HG02885 (cell line): Measurements from ENCODE around the gene PGS1.

Experiments used
- ATAC-seq: cut with Tn5 transposase; IDR thresholded peaks from one replicate; pipeline ENCODE4 v1.9.1; 2021; ENCODE audit warnings: mild to moderate bottlenecking; ENCODE audit not compliant: unreplicated experiment, poor library complexity

Gene PGS1

GRCh38 chr17:78381601-78382232 is 3.3 kb downstream of the PGS1 start:
- no peak for ATAC-seq

- ATAC-seq = peak; percentile 53
Measured at GRCh38 chr17:78383725-78384471, 5.4 kb downstream of the PGS1 start.

DNA sequence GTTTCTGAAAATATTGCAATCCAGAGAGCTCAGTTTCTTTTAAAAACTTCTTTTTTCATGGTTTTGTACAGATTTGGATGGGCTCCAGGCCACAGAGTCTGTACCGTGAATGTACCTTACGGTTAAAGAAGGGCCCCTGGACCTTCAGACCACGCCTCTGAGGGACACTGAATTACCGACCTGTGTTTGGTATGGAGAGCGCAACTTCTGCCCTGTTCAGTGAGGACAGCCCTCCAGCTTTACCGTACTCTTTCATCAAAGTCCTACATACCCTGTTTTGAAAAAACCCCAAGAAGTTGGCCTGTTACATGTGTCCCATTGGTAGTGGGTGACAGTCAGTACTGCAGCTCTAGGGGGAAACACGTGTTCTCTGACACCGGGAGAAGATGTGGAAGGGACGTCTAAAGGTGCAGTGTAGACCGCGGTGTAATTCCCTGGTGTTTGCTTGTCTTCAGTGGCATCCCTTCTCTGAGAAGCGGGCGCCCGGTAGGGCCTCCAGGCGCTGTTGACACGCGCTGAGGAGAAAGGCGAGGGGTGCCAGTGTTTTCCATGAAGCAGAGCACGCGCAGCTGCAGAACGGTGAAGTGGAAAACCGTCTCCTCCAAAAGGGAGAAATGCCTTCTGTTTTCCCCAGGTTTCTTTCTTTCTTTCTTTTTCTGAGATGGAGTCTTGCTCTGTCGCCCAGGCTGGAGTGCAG is 6.2 kb downstream of the PGS1 start:
- peak; percentile 26 for ATAC-seq

DNA sequence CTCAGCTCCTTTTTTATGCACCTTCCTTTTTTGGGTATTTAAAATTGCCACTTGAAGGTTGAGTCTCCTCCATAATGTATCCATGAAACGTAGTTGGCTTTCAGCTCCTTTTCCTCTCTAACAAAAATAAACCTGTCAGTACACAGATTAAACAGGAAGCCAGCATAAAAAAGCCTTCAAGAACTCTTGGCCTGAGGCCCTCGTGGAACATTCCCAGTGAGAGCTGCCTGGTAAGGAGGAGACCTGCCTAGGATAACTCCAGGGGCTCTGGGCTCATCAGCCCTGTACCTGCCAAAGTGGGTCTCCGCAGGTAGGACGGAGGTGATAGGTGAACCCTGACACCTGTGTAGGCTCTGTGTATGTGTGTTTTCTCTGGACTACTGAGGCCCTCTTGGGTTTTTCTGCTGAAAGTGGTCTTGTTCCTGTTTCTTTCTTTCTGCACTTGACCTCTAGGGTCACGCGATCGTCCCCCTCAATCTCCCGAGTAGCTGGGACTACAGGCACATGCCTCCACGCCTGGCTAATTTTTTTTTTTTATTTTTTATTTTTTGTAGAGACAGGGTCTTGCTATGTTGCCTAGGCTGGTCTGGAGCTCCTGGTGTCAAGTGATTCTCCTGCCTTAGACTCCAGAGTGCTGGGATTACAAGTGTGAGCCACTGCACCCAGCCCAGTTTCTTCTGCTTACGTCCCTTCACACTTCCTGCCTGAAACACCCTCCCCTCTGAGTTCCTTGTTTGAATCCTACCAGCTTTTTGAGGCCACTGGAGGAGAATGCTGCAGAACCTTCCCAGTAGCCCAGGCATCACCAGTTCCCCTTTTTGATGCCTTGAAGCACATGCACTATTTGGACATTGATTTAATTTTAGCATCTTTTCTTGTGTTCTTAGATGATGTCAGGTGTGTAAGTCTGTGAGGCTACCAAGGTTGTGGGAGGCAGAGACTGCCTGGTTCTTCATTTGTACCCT is 9.8 kb downstream of the PGS1 start:
- ATAC-seq = no peak

- no peak for ATAC-seq
Measured at GRCh38 chr17:78390241-78391050, 12.0 kb downstream of the PGS1 start.

DNA sequence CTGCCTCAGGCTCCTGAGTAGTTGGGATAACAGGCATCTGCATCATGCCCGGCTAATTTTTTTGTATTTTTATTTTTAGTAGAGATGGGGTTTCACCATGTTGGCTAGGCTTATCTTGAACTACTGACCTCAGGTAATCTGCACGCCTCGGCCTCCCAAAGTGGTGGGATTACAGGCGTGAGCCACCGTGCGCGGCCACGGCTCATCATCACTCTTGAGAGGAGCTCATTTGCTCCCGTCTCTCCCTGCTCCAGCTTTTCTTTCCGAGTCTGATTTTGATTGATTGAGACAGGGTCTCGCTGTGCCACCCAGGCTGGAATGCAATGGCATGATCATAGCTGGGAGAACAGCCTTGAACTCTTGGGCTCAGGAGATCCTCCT is 12.6 kb downstream of the PGS1 start:
- no peak for ATAC-seq

- no peak for ATAC-seq
Measured at GRCh38 chr17:78391843-78392242, 13.4 kb downstream of the PGS1 start.

GRCh38 chr17:78392295-78392694 is 13.8 kb downstream of the PGS1 start:
- no peak for ATAC-seq

DNA sequence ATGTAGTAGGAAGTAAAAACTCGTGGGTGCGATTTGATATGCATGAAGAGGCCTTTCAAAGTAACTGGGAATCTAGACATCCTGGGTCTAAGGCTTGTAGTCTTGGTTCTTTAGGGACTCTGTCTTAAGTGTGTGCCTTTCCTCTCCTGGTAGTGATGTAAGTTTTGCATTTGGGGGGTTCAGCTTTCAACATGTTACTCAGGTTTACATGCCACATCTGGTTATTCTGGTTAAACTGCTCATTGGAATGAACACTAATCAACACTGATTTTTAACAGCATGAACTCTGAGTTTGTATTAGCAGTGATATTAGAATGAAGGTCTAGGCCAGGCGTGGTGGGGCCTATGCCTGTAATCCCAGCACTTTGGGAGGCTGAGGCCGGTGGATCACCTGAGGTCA is 15.1 kb downstream of the PGS1 start:
- no peak for ATAC-seq

GRCh38 chr17:78394209-78394608 is 15.8 kb downstream of the PGS1 start:
- ATAC-seq = no peak

DNA sequence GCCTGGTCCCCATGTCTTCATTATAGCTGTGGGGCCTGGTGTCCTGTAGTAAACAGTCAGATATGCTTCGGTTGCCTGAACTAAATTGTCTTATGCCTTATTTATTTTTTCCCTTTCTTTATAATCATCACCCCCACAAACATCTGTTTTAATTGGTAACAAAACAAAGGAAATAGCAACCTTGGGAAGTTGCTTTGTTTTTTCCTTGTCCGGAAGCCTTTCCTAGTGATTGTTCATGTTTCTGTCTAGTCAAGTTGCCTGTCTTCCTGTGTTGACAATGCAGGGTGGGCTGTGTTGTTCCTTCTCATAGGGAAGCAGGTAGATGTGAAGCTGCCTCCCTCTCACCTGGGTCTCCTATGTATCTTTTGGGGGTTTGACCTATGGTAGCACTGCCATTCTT is 16.7 kb downstream of the PGS1 start:
- no peak for ATAC-seq

DNA sequence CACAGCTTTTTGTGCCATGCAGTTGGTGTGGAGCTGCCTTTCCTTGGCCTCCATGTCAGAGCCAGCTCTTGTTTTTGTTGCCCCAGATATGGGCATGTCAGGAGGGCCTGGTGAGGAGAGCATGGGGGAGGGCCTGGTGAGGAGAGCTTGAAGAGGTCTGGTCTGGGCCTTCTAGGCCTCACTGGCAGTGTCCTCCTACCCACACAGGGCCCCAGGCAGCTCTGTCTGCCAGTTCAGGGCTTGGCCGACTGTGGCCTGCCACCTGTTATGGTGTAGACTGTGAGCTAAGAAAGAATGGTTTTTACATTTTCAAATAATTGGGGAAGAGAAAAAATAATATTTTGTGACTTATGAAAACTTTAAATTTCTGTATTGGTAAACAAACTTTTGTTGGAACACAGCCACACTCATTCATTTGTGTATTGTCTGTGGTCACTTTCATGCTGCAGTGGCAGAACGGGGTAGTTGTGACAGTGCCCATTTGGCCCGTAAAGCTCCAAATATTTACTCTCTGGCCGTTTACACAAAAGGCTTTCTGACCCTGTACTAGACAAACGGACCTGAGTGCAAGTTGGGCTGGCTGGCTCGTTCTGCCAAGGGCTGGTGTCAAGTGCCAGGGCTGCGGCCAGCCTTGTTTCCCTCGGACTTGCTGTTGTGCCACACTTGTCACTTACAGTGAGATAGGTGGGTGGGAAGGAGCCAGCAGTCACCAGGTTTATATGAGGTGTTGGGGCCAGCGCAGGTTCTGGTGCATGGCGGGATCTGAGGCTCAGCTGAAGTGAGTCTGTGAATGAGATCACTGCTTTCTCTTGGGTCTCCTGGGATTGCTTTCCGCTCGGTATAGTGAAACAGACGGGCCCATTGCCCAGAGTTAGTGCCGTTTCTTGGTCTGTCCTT is 18.2 kb downstream of the PGS1 start:
- ATAC-seq = no peak

DNA sequence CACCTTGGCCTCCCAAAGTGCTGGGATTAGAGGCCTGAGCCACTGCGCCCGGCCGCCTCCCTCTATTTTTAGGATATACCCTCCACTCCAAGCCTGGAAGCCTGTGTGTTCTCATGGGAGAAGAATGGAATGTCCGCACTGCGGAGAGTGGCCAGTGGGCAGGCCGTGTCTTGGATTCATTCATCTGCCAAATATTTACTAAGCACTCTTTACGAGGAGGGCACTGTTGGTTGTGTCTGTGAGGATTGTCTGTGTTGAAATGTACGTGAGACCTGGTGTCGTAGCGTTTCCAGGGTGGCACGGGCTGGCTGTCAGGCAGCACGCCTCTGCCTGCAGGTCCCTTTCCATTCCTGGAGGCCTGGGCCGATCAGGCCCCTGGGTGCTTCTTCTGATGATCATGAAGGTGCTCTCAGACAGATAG is 19.2 kb downstream of the PGS1 start:
- ATAC-seq = no peak

DNA sequence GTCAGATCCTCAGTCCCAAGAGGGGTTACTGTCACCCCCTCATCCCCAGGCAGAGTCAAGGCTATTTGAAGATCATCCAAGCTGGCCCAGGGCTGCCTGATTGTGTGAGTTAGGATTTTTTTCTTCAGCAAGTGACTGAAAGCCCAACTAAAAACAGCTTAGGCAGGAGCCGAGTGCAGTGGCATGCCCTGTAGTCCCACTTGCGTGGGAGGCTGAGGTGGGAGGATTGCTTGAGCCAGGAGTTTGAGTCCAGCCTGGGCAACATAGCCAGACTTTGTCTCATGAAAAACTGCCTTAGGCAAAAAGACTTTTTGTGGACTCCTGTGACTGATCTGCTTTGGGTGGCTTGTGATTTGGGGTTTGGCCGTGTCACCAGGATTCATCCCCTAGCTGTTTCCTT is 19.9 kb downstream of the PGS1 start:
- ATAC-seq = no peak

DNA sequence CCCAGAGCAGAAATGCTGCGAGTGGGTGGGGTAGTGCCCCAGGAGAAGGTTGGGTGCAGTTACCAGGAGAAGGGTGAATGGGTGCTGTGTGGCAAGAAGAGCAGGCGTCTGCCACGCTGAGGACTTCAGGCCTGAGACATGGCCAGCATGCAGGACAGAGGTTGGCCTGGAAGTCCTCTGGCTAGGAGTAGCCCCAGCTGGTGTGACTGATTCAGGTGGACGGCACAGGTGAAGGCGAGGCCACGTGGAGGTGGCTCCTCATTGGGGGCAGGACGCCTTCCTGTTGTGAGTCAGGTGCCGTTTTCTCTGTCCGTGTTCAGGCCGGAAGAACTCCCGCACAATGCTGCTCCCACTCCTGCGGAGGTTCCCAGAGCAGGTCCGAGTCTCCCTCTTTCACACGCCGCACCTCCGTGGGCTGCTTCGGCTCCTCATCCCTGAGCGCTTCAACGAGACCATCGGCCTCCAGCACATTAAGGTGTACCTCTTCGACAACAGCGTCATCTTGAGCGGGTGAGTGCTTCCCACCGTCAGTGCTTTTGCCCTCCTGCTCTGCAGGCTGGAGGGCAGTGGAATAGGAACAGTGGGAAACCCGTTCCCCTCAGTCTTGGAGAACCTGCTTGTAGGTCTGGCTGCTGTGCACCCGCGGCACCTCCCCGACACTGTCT is 20.7 kb downstream of the PGS1 start:
- ATAC-seq = no peak

- no peak for ATAC-seq
Measured at GRCh38 chr17:78399693-78400144, 21.3 kb downstream of the PGS1 start.

DNA sequence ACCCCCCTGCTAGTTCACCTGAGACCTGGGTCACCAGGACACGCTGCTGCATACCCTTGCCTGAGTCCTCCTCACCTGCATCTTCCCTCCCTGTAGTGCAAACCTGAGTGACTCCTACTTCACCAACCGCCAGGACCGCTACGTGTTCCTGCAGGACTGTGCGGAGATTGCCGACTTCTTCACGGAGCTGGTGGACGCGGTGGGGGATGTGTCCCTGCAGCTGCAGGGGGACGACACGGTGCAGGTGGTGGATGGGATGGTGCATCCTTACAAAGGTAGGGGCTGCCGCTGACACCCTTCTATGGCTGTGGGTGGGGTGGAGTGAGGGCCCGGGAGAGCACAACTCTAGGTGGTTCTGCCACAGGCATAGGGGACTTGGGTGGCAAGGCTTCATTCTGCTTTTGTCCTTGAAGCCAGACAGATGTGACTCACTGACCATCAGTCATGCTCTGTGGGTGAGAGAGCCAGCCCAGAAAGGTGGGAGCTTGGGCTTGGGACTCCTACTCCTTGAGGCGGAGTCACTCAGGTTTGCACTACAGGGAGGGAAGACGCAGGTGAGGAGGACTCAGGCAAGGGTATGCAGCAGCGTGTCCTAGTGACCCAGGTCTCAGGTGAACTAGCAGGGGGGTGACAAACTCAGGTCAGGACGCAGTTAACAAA is 22.3 kb downstream of the PGS1 start:
- ATAC-seq = no peak

DNA sequence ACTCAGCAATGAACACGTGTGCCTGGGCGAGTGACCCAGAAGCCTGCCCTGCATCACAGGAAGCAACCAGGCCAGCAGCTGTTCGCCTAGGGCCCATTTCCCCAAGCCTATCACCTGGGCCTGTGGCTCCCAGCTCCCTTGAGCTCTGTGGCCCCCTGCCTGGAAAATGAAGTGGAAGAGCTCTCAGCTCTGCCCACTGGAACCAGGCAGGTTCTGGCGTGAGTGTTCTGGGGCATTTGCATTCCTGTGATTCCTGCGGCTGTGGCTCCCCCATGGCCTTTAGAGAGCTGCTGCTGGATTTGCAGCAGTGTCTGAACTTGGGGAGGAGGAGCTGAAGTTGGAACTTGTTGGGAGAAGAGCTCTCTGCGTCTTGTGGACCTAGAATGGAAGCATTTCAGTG is 22.8 kb downstream of the PGS1 start:
- no peak for ATAC-seq
